HepG2 (cell line): Measurements from ENCODE around the gene ARHGEF40. TPM values are rescaled to one million over a fixed set of nuclear protein-coding genes. Genes with fewer than 3 reads are reported as not detected.
A peak's percentile ranks its signal among the peaks of the same experiment; 100 is the strongest.

Experiments used
- ATF4 ChIP-seq, 2 experiments: fragments of 450-650 bp in 1 of 2; sonication (generic) in 1 of 2; formaldehyde crosslinking; IDR thresholded peaks; 2 replicates each; pipeline versions ENCODE4 v1.5.0 to v1.8.0; 2020 to 2022; ENCODE audit warnings: mild to moderate bottlenecking in 1 of 2, missing genetic modification reagents in 1 of 2
- CSRNP1 ChIP-seq: sonication (generic); formaldehyde crosslinking; IDR thresholded peaks from 2 replicates; pipeline ENCODE4 v1.8.1; 2023; ENCODE audit warnings: mild to moderate bottlenecking, missing genetic modification reagents
- GATAD1 ChIP-seq: IDR thresholded peaks from 2 replicates; pipeline ENCODE4 v1.6.1; 2016; ENCODE audit warnings: missing genetic modification reagents, missing compliant biosample characterization
- HDAC2 ChIP-seq: sonication (generic); formaldehyde crosslinking; IDR thresholded peaks from 2 replicates; pipeline ENCODE4 v1.4.0; 2020; ENCODE audit warnings: missing genetic modification reagents
- HNF4A ChIP-seq: sonication (generic); formaldehyde crosslinking; IDR thresholded peaks from 2 replicates; pipeline ENCODE4 v1.4.0; 2020; ENCODE audit warnings: missing genetic modification reagents
- KDM5B ChIP-seq: sonication (generic); formaldehyde crosslinking; IDR thresholded peaks from 2 replicates; pipeline ENCODE4 v1.4.0; 2020; ENCODE audit warnings: missing genetic modification reagents, mild to moderate bottlenecking, borderline replicate concordance
- MED8 ChIP-seq: sonication (generic); formaldehyde crosslinking; IDR thresholded peaks from 2 replicates; pipeline ENCODE4 v1.8.1; 2023; ENCODE audit warnings: mild to moderate bottlenecking, missing genetic modification reagents; ENCODE audit not compliant: insufficient replicate concordance
- PHB2 ChIP-seq: fragments of 450-650 bp; IDR thresholded peaks from 2 replicates; pipeline ENCODE4 v1.6.1; 2018; ENCODE audit not compliant: partially characterized antibody
- SALL2 ChIP-seq: sonication (generic); formaldehyde crosslinking; IDR thresholded peaks from 2 replicates; pipeline ENCODE4 v1.8.1; 2023; ENCODE audit warnings: mild to moderate bottlenecking, missing genetic modification reagents, inconsistent platforms
- SNAI1 ChIP-seq: sonication (generic); formaldehyde crosslinking; IDR thresholded peaks from 2 replicates; pipeline ENCODE4 v1.5.0; 2020; ENCODE audit warnings: mild to moderate bottlenecking, missing genetic modification reagents, borderline replicate concordance
- SRF ChIP-seq: IDR thresholded peaks from 2 replicates; pipeline ENCODE4 v1.6.1; 2011; ENCODE audit warnings: mild to moderate bottlenecking, low read depth, low read length, moderate library complexity
- XRCC5 ChIP-seq: fragments of 200-400 bp; formaldehyde crosslinking; optimal IDR thresholded peaks from 2 replicates; pipeline ENCODE3; 2017; ENCODE audit warnings: mild to moderate bottlenecking, low read length
- ZNF562 ChIP-seq: sonication (generic); formaldehyde crosslinking; IDR thresholded peaks from 2 replicates; pipeline ENCODE4 v1.8.0; 2022; ENCODE audit warnings: missing genetic modification reagents, borderline replicate concordance
- ZNF678 ChIP-seq: sonication (generic); formaldehyde crosslinking; IDR thresholded peaks from 2 replicates; pipeline ENCODE4 v1.4.0; 2020; ENCODE audit warnings: mild to moderate bottlenecking, missing genetic modification reagents
- ZNF816 ChIP-seq: sonication (generic); formaldehyde crosslinking; IDR thresholded peaks from 2 replicates; pipeline ENCODE4 v1.8.0; 2022; ENCODE audit warnings: missing genetic modification reagents, mild to moderate bottlenecking, borderline replicate concordance
- ZNF878 ChIP-seq: sonication (generic); formaldehyde crosslinking; IDR thresholded peaks from 2 replicates; pipeline ENCODE4 v1.8.1; 2023; ENCODE audit warnings: mild to moderate bottlenecking, missing genetic modification reagents, moderate library complexity
- ZSCAN20 ChIP-seq: sonication (generic); formaldehyde crosslinking; IDR thresholded peaks from 2 replicates; pipeline ENCODE4 v1.4.0; 2020; ENCODE audit warnings: missing genetic modification reagents, mild to moderate bottlenecking, borderline replicate concordance
- polyA plus RNA-seq, 8 experiments: library from polyadenylated mRNA; depleted of rRNA in 3 of 8; stranded (reverse) in 7 of 8; unstranded in 1 of 8; fragments of >200 nt; fragmentation: Illumina TruSeq in 4 of 8; extraction: Trizol in 4 of 8; gene quantifications; 2 replicates each; pipeline versions ENCODE4 v1.2.1 to v1.2.3, GENCODE V29; 2011 to 2016; ENCODE audit warnings: low read depth in 4 of 8, missing spikeins in 1 of 8, mixed read lengths in 1 of 8; ENCODE audit not compliant: insufficient read depth in 1 of 8
- total RNA-seq, 5 experiments: library from RNA; depleted of rRNA; stranded (reverse); fragments of >200 nt; fragmentation: Illumina TruSeq; extraction: Trizol; gene quantifications; 2 replicates each; pipeline ENCODE4 v1.2.3, GENCODE V29; 2016; ENCODE audit warnings: low read depth in 1 of 5
- TF ChIP-seq, protein P1 (sequence below): conservative IDR thresholded peaks from 2 replicates; pipeline ENCODE4 v1.6.1; 2018; ENCODE audit warnings: missing genetic modification reagents
- TF ChIP-seq, protein P2 (sequence below): sonication (generic); formaldehyde crosslinking; IDR thresholded peaks from 2 replicates; pipeline ENCODE4 v1.4.0; 2020; ENCODE audit warnings: missing genetic modification reagents, mild to moderate bottlenecking, borderline replicate concordance

ARHGEF40 gene
- total and polyA plus RNA-seq, 2 of the 13 experiments (the other 11 are each of a cell fraction or from before 2014, with no cell fraction given), result 28.1 to 78.1 TPM

DNA sequence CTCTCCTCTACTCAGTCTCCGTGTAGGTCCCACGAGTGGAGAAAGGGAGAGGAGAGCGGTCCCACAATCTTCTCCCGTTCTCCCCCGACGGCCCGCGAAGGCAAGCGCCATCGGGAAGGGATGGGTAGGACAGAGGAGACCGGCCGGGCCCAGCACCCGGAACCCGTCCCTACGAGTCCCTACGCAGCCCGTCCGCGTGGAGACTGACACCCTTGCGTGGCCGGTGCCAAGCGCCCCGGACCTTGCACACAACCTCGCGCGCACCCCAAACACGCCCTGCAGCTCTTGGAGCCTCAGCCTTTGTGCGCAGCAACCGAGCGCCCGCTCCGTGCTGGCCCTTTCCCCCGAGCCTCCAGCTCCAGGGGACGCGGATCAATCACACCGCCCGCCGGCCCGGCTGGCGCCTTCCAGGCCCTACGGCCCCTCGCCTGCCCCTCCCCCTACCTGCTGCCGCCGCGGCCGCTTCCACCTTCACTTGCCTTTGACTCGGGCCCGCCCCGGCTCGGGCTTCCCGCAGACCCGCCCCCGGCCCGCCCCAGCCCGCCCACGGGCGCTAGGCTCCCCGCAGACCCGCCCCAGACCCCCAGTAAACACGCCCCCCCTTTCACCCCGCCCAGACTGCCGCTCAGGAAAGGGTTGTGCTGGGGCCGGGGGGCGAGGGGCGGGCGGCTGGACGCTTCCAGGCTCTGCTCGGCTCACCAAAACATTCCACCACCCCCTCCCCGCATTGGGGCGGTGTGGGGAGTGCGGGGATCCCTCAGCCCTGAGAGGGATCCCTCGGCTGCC lies 45.3 kb upstream of the ARHGEF40 start, which contains the start of gene NDRG2 (continued):
- TF ChIP-seq, protein P1, sequence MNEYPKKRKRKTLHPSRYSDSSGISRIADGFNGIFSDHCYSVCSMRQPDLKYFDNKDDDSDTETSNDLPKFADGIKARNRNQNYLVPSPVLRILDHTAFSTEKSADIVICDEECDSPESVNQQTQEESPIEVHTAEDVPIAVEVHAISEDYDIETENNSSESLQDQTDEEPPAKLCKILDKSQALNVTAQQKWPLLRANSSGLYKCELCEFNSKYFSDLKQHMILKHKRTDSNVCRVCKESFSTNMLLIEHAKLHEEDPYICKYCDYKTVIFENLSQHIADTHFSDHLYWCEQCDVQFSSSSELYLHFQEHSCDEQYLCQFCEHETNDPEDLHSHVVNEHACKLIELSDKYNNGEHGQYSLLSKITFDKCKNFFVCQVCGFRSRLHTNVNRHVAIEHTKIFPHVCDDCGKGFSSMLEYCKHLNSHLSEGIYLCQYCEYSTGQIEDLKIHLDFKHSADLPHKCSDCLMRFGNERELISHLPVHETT, result peak; percentile 72; the same call in 1 of the 2 replicates
- peak; percentile 92; the same call in 1 of the 2 replicates for TF ChIP-seq ZSCAN20 (CRISPR knock-in tag)
- peak; percentile 54 for TF ChIP-seq MED8
- peak; percentile 84; the same call in 1 of the 2 replicates for TF ChIP-seq CSRNP1 (CRISPR knock-in tag)
- TF ChIP-seq ZNF816 (CRISPR knock-in tag), result peak; percentile 62; the same call in 1 of the 2 replicates
- peak; percentile 8 for TF ChIP-seq XRCC5
- peak; percentile 71 for TF ChIP-seq SALL2 (CRISPR knock-in tag)
- peak; percentile 68 for TF ChIP-seq KDM5B (CRISPR knock-in tag)
- TF ChIP-seq HNF4A (CRISPR knock-in tag), result peak; percentile 61
- TF ChIP-seq, protein P2, sequence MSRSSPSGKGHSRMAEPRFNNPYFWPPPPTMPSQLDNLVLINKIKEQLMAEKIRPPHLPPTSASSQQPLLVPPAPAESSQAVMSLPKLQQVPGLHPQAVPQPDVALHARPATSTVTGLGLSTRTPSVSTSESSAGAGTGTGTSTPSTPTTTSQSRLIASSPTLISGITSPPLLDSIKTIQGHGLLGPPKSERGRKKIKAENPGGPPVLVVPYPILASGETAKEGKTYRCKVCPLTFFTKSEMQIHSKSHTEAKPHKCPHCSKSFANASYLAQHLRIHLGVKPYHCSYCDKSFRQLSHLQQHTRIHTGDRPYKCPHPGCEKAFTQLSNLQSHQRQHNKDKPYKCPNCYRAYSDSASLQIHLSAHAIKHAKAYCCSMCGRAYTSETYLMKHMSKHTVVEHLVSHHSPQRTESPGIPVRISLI, result 0 out of 2 replicates have a peak, but pooled peaks have one; percentile 25
- TF ChIP-seq SRF, result 0 out of 2 replicates have a peak, but pooled peaks have one; percentile 9
- peak; percentile 83 for TF ChIP-seq SNAI1 (CRISPR knock-in tag)
- TF ChIP-seq ZNF878 (CRISPR knock-in tag), result no peak
- no peak for TF ChIP-seq ZNF562 (CRISPR knock-in tag)
- no peak for TF ChIP-seq PHB2
- 0 out of 2 replicates have a peak, but pooled peaks have one; percentile 35 for TF ChIP-seq GATAD1 (CRISPR knock-in tag)
- no peak for TF ChIP-seq ZNF678 (CRISPR knock-in tag)
- TF ChIP-seq ATF4 (CRISPR knock-in tag; IDR thresholded peaks at IDR 0.05), result no peak
- peak; percentile 61 for TF ChIP-seq HDAC2 (CRISPR knock-in tag)
